GM10847 (cell line): Measurements from ENCODE around the gene SLC25A13.

ENCODE experiments used
- POLR2A ChIP-seq: IDR thresholded peaks from 2 replicates; pipeline ENCODE4 v1.6.1; 2011; ENCODE audit not compliant: insufficient read length; ENCODE audit errors: extremely low read depth

SLC25A13 gene

GRCh38 chr7:96088579-96088978 is 233.3 kb downstream of the SLC25A13 start:
- no peak for TF ChIP-seq POLR2A

- no peak for TF ChIP-seq POLR2A
Measured at GRCh38 chr7:96085953-96086352, 235.9 kb downstream of the SLC25A13 start.

- TF ChIP-seq POLR2A = no peak
Measured at GRCh38 chr7:96084881-96085553, 236.9 kb downstream of the SLC25A13 start.

GRCh38 chr7:96080027-96080426 is 241.9 kb downstream of the SLC25A13 start:
- no peak for TF ChIP-seq POLR2A

GRCh38 chr7:96076350-96076707 is 245.6 kb downstream of the SLC25A13 start:
- no peak for TF ChIP-seq POLR2A

- no peak for TF ChIP-seq POLR2A
Measured at GRCh38 chr7:96075510-96076349, 246.2 kb downstream of the SLC25A13 start.

- TF ChIP-seq POLR2A = no peak
Measured at GRCh38 chr7:96074871-96075270, 247.0 kb downstream of the SLC25A13 start.
